ENCODE results near the gene MRPS27.

Gene MRPS27

GRCh38 chr5:72228960-72229359, 91.1 kb downstream of the MRPS27 start:
- no peak for DNase-seq

- no peak for DNase-seq
Observed at GRCh38 chr5:72226950-72227349, 93.1 kb downstream of the MRPS27 start.

- no peak for DNase-seq
Observed at GRCh38 chr5:72225741-72226140, 94.3 kb downstream of the MRPS27 start.

- DNase-seq, result no peak
Observed at GRCh38 chr5:72224946-72225463, 95.0 kb downstream of the MRPS27 start.

GRCh38 chr5:72223371-72223770, 96.7 kb downstream of the MRPS27 start:
- DNase-seq, result no peak

GRCh38 chr5:72222521-72222920, 97.5 kb downstream of the MRPS27 start:
- DNase-seq, result no peak

GRCh38 chr5:72221541-72221940, 98.5 kb downstream of the MRPS27 start:
- no peak for DNase-seq

GRCh38 chr5:72221099-72221498, 98.9 kb downstream of the MRPS27 start:
- DNase-seq, result no peak

GRCh38 chr5:72216756-72217155, 103.3 kb downstream of the MRPS27 start:
- DNase-seq, result no peak

- DNase-seq, result no peak
Observed at GRCh38 chr5:72214168-72214567, 105.9 kb downstream of the MRPS27 start.

GRCh38 chr5:72213482-72213881, 106.6 kb downstream of the MRPS27 start:
- DNase-seq, result no peak

GRCh38 chr5:72212171-72212570, 107.9 kb downstream of the MRPS27 start:
- no peak for DNase-seq

GRCh38 chr5:72210888-72211678, 109.0 kb downstream of the MRPS27 start:
- no peak for DNase-seq

GRCh38 chr5:72209147-72210115, 110.6 kb downstream of the MRPS27 start:
- DNase-seq, result peak; percentile 9

- DNase-seq, result no peak
Observed at GRCh38 chr5:72208324-72208926, 111.6 kb downstream of the MRPS27 start.

GRCh38 chr5:72206994-72207393, 113.0 kb downstream of the MRPS27 start:
- no peak for DNase-seq

- DNase-seq, result no peak
Observed at GRCh38 chr5:72206160-72206559, 113.9 kb downstream of the MRPS27 start.

GRCh38 chr5:72205431-72206009, 114.5 kb downstream of the MRPS27 start:
- no peak for DNase-seq

GRCh38 chr5:72204946-72205345, 115.1 kb downstream of the MRPS27 start:
- DNase-seq, result no peak

- DNase-seq, result no peak
Observed at GRCh38 chr5:72203251-72203845, 116.7 kb downstream of the MRPS27 start.

- DNase-seq, result no peak
Observed at GRCh38 chr5:72202331-72202825, 117.7 kb downstream of the MRPS27 start.

GRCh38 chr5:72199681-72200080, 120.4 kb downstream of the MRPS27 start:
- DNase-seq, result no peak

All from NCI-H510A (cell line).